ENCODE measurements around the gene GGNBP2.
A peak's percentile ranks its signal among the peaks of the same experiment; 100 is the strongest.

GRCh38 chr17:36545465-36546417 is 1.0 kb downstream of the GGNBP2 start:
- no peak for TF ChIP-seq CTCF (IDR thresholded peaks at IDR 0.05)
- no peak for TF ChIP-seq TCF7L2 (IDR thresholded peaks at IDR 0.05; ENCODE audit: low read depth, low read length)
- peak; percentile 85; the same call in 1 of the 2 replicates for TF ChIP-seq SIN3A (IDR thresholded peaks at IDR 0.05; ENCODE audit: borderline replicate concordance, insufficient read depth, low read depth, low read length)
- no peak for TF ChIP-seq POLR2AphosphoS5 (IDR thresholded peaks at IDR 0.05; ENCODE audit: low read depth, low read length)
- TF ChIP-seq REST (IDR thresholded peaks at IDR 0.05; ENCODE audit: insufficient read depth in 1 of 2, low read depth in 2 of 2, low read length in 1 of 2), result 0 out of 4 replicates have a peak, but pooled peaks of 1 of the 2 experiments have one; percentile 22

All from Panc1 (cell line).